SU-DHL-6 (cell line): ENCODE data around the gene CHIC2.

Experiments
- H2AFZ ChIP-seq: fragments of 200-600 bp; sonication (generic); 2 replicates; pipeline ENCODE4 v1.6.1; 2014; ENCODE audit warnings: low read depth, mild to moderate bottlenecking, moderate library complexity, mixed read lengths, antibody characterized with exemption, low read length; ENCODE audit not compliant: severe bottlenecking
- H3F3A ChIP-seq: fragments of 200-600 bp; shearing (Covaris generic); 2 replicates; pipeline ENCODE4 v1.6.0; 2016; ENCODE audit warnings: antibody characterized with exemption, mild to moderate bottlenecking; ENCODE audit not compliant: insufficient read depth
- H3K27ac ChIP-seq: fragments of 200-600 bp; sonication (generic); 2 replicates; pipeline ENCODE4 v1.5.1; 2016; ENCODE audit warnings: low read depth, mild to moderate bottlenecking, low read length, moderate library complexity, mixed read lengths
- H3K27me3 ChIP-seq: fragments of 200-600 bp; sonication (generic), shearing (Covaris generic); 2 replicates; pipeline ENCODE4 v1.6.0; 2014; ENCODE audit warnings: mild to moderate bottlenecking, low read length
- H3K36me3 ChIP-seq: fragments of 200-600 bp; sonication (generic); 2 replicates; pipeline ENCODE4 v1.6.1; 2014; ENCODE audit warnings: mild to moderate bottlenecking, low read length, mixed read lengths
- H3K4me2 ChIP-seq: fragments of 300-600, 200-600 bp; shearing (Covaris generic), sonication (generic); 2 replicates; pipeline ENCODE4 v1.6.0; 2014; ENCODE audit warnings: low read length, low read depth, mild to moderate bottlenecking; ENCODE audit not compliant: poor library complexity, severe bottlenecking
- H3K4me3 ChIP-seq: fragments of 200-600 bp; sonication (generic); 2 replicates; pipeline ENCODE4 v1.5.1; 2014; ENCODE audit warnings: antibody characterized with exemption, low read length, mild to moderate bottlenecking, mixed read lengths; ENCODE audit not compliant: insufficient read depth, poor library complexity, severe bottlenecking
- H3K79me2 ChIP-seq: fragments of 200-600 bp; sonication (generic); 2 replicates; pipeline ENCODE4 v1.6.1; 2014; ENCODE audit warnings: mild to moderate bottlenecking, low read length, moderate library complexity; ENCODE audit not compliant: insufficient read depth
- H3K9ac ChIP-seq: fragments of 200-600 bp; sonication (generic); 2 replicates; pipeline ENCODE4 v1.7.0; 2014; ENCODE audit warnings: mild to moderate bottlenecking, low read length
- H3K9me2 ChIP-seq: fragments of 200-600 bp; sonication (generic); replicated peaks from 2 replicates; pipeline ENCODE4 v1.6.1; 2014; ENCODE audit warnings: low read length; ENCODE audit not compliant: insufficient read depth
- H3K9me3 ChIP-seq: fragments of 200-600 bp; sonication (generic); 2 replicates; pipeline ENCODE4 v1.6.1; 2014; ENCODE audit warnings: low read length, mixed read lengths; ENCODE audit not compliant: insufficient read depth
- H4K20me1 ChIP-seq: fragments of 200-600 bp; sonication (generic); 2 replicates; pipeline ENCODE4 v1.6.1; 2014; ENCODE audit warnings: low read depth, mild to moderate bottlenecking, antibody characterized with exemption, low read length, moderate library complexity, mixed read lengths
- CTCF ChIP-seq: fragments of 200-600 bp; sonication (generic); IDR thresholded peaks from one replicate; pipeline ENCODE4 v1.5.1; 2017; ENCODE audit warnings: antibody characterized with exemption, mild to moderate bottlenecking, low read length, moderate library complexity; ENCODE audit not compliant: insufficient read depth, poor library complexity, severe bottlenecking
- EZH2phosphoT487 ChIP-seq: fragments of 200-600 bp; sonication (generic), shearing (Covaris generic); conservative IDR thresholded peaks from 2 replicates; pipeline ENCODE4 v1.6.1; 2018; ENCODE audit warnings: mild to moderate bottlenecking, antibody characterized with exemption, low read length, moderate library complexity, mixed read lengths

CHIC2 gene

GRCh38 chr4:54089875-54090274 lies 25.5 kb upstream of the CHIC2 start:
- no peak overlapping the region for H3K27ac ChIP-seq
- no peaks in the 10 kb centered on the region for H3K27me3 ChIP-seq
- no peaks in the 10 kb centered on the region for H3K9me3 ChIP-seq
- H3K36me3 ChIP-seq, result no peaks in the 10 kb centered on the region
- no peak overlapping the region for H3K4me2 ChIP-seq
- H3F3A ChIP-seq, result no peaks in the 10 kb centered on the region
- no peak overlapping the region for H2AFZ ChIP-seq
- H3K9ac ChIP-seq, result no peak overlapping the region
- H3K9me2 ChIP-seq, result no peaks in the 10 kb centered on the region
- no peaks in the 10 kb centered on the region for H3K79me2 ChIP-seq
- H3K4me3 ChIP-seq, result no peak overlapping the region
- TF ChIP-seq CTCF, result no peak
- no peak for TF ChIP-seq EZH2phosphoT487
- H4K20me1 ChIP-seq, result no peaks in the 10 kb centered on the region

- no peaks in the 10 kb centered on the region for H3F3A ChIP-seq
- H3K27me3 ChIP-seq, result no peaks in the 10 kb centered on the region
- H3K36me3 ChIP-seq, result no peaks in the 10 kb centered on the region
- H4K20me1 ChIP-seq, result no peaks in the 10 kb centered on the region
- no peak overlapping the region for H3K4me2 ChIP-seq
- H3K9ac ChIP-seq, result no peak overlapping the region
- no peaks in the 10 kb centered on the region for H3K79me2 ChIP-seq
- H3K27ac ChIP-seq, result no peak overlapping the region
- no peak overlapping the region for H3K4me3 ChIP-seq
- no peaks in the 10 kb centered on the region for H3K9me3 ChIP-seq
- H3K9me2 ChIP-seq, result no peaks in the 10 kb centered on the region
- TF ChIP-seq EZH2phosphoT487, result no peak
- no peak for TF ChIP-seq CTCF
- H2AFZ ChIP-seq, result no peak overlapping the region
These were observed 20.9 kb upstream of the CHIC2 start for GRCh38 chr4:54085284-54085683.

DNA sequence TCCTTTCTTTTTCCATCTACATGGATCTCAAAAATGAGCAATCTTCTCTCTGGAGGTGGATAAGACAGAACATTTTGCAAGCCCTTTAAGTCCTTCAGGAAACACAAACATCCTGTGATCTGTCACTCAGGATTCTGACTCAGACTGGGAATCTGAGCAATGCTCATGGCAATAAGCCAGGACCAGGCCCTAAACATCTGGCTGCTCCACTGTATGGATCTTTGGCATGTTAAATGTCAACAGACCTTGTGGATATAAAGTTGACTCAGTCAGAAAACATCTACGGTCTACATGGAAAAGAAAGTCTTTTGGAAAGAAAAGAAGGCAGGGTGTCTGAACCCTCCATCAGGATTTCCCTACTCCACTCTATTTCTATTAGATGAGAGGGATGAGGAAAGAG lies 17.8 kb upstream of the CHIC2 start:
- Histone ChIP-seq H3K9ac (no peak overlapping the region), H3K9me3 (no peaks in the 10 kb centered on the region), H3K4me3 (no peak overlapping the region), H3K4me2 (no peak overlapping the region), H2AFZ (no peak overlapping the region), H3K9me2 (no peaks in the 10 kb centered on the region), H4K20me1 (no peaks in the 10 kb centered on the region), H3K36me3 (no peaks in the 10 kb centered on the region), H3F3A (no peaks in the 10 kb centered on the region), H3K27ac (no peak overlapping the region), H3K27me3 (no peaks in the 10 kb centered on the region), H3K79me2 (no peaks in the 10 kb centered on the region)
- TF ChIP-seq EZH2phosphoT487 (no peak), CTCF (no peak)

- Histone ChIP-seq H3K4me2 (no peak overlapping the region), H4K20me1 (no peaks in the 10 kb centered on the region), H2AFZ (no peak overlapping the region), H3K9me2 (no peaks in the 10 kb centered on the region), H3K36me3 (no peaks in the 10 kb centered on the region), H3K4me3 (no peak overlapping the region), H3K27ac (no peak overlapping the region), H3K79me2 (no peaks in the 10 kb centered on the region), H3K9me3 (no peaks in the 10 kb centered on the region), H3F3A (no peaks in the 10 kb centered on the region), H3K27me3 (no peaks in the 10 kb centered on the region), H3K9ac (no peak overlapping the region)
- no peak for TF ChIP-seq EZH2phosphoT487
- TF ChIP-seq CTCF, result no peak
These were observed 13.4 kb upstream of the CHIC2 start for GRCh38 chr4:54077812-54078211.
